Measurements from ENCODE around the gene RAP1A.
"Not testable (repeated sequence)": the region's sequence is repeated elsewhere in the genome, so short reads cannot be mapped to it uniquely, and the experiment has no call there.

The RAP1A gene

DNA sequence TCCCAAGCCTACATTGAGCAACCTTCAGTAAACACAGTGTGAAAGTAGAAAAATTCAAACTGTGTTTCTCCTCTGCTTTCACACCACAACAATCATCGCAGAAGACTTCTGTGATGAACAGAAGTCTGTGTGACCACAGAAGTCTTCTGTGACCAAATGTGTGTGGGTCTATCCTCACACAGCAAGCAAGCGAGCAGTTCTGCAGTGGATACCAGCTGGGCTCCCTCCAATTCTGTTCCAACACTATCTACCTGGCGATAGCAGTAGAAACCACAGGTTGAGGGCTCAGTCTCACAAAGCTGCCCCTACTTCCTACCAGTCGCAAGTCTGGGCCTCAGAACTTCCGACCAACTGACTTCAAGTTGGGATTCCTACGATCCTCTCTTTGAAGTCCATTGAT, 21.0 kb upstream of the RAP1A start:
- DNase-seq (ENCODE audit: low spot score) = no peak

DNA sequence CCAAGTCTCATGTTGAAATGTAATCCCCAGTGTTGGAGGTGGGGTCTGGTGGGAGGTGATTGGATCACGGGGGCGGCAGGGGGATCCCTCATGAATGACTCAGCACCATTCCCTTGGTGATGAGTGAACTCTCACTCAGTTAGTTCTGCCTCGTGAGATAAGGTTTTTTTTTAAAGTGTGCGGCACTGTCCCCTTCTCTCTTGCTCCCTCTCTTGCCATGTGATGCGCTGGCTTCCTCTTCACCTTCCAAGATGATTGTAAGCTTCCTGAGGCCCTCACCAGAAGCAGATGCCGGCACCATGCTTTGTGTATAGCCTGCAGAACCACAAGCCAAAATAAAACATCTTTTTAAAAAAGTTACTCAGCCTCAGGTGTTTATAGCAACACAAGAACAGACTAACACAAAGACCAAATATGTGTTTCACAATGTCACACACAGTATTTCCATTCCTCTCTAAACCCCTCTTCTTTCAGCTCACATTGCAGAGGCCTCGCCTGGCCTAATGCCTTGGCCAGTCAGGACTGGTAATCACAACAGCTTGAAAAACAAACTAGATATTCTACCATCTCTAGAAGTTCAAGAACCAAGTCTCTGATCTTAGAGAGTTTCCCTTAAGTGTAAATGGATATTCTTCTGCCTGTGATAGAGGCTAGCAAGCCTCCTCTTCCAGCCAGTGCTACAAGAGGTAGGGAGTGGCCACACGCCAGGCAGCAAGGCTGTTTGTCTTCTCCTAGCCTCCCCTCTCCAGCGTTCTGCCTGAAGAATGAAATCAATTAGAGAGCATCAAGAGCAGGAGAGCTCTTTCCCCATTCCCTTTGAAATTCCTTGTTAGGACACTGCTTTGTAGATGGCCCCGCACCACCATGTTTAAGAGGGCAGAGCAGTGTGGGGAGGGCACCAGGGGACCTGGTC, 19.6 kb upstream of the RAP1A start:
- peak; percentile 79 for DNase-seq (ENCODE audit: low spot score)

DNA sequence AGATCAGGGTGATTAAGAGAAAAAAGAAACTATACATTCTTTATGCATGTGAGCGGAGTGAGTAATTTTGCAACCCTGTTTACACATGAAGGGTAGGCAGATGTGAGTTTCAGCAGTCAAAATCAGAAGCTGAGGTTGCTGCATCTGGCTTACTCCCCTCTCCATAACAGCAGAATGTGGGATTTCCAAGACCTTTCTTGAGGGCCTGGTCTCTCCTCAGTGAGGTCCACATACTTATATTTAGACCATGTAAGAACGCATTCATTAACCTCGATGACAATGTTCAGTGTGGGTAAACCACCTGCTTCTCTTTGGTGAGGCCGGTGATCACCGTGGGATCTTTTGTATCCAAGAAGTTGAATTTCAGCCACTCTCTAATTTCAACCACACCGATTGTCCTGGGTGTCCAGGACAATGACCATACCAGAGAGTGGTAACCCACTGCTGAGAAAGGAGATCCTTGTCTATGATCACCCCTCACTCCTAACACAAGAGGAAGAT, 18.7 kb upstream of the RAP1A start:
- no peak for DNase-seq (ENCODE audit: low spot score)

DNA sequence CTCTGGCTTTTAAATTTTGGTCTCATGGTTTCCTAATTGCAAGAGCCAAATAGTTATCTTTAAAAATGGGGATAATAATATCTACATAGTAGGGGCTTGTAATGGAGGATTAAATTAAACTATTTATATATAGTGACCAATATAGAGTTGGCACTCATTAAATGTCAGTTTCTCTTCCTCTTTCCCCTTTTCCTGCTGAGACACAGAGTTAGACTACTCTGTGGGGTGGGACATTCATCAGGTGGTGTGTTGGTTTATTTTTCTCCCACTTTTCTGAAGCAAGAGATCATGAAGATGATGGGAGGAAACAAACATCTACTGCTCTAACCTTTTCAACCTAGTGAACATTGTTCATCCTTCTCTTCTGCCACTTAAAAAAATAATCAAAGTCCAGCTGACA, 17.3 kb upstream of the RAP1A start:
- no peak for DNase-seq (ENCODE audit: low spot score)

DNA sequence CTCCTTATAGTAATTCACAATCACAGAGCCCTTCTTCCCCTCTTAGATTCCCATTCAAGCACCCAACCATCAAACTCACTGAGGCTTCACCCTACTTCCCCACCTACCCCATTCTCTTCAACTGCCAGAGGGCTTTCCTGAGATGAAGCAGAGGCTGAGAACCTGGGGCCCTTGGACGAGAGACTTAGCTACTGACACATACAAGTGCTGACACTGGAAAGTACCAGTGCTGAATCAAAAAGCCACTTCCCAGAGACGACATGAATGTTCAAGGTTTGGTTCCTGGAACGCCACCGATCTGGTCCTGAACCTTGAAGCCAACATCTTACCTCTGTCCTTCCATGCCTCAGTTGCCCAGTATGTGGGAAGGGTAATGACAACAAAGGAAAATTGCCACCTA, 16.6 kb upstream of the RAP1A start:
- DNase-seq (ENCODE audit: low spot score) = no peak

DNA sequence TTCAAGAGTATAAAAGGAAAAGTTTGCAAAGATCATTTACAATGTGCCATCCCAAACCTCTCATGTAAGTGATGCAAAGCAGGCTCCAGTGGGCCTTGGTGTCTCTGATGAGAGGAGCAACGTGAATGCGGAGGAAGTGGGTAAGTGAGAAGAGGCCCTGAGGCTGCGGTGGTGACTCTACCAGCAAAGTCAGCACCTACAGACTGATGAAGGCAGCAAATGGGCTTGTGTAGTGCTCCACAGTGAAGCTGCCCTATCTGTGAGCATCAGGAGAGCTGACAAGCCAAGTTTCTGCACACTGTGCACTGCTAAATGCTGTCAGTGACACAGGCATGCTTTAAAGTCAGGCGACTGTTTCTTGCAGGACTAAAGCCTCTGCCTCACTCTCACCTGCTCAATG, 15.6 kb upstream of the RAP1A start:
- peak; percentile 37 for DNase-seq (ENCODE audit: low spot score)

DNA sequence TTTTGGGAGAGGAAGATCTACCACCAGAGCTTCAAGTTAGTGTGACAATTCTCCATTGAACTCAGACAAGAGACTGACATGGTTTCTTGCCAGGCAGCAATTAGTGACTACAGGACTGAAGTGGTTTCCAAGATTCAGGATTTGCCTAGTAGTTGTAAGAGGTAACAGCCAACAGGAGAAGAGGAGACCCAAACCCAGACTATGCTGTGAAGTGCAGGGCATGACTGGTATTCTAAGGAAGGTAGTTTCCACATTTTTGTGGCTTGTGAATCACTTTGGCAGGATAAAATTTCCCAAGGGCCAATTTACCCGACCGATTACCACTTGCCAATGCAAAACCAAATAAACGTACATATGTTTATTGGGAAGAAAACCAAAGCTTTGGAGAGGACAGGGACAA, 14.7 kb upstream of the RAP1A start:
- no peak for DNase-seq (ENCODE audit: low spot score)

DNA sequence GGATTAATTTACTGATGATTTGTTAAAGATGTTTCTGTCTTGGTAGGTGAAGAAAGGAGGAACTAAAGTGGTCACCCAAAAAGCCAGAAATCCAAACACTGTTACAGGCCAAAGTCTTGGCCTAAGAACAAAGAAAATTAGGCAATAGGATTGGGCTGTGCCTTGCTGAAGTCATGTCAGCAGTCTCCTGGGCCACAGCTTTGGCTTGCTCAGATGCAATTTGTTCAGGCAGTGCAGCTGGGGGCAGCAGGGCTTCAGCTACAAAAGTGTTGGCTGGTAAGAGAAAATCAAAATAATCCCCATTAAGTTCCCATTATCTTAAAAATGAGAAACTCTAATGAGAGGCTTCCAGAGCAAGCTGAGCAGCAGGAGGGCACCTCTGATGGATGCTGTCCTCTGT, 14.0 kb upstream of the RAP1A start:
- DNase-seq (ENCODE audit: low spot score) = no peak

DNA sequence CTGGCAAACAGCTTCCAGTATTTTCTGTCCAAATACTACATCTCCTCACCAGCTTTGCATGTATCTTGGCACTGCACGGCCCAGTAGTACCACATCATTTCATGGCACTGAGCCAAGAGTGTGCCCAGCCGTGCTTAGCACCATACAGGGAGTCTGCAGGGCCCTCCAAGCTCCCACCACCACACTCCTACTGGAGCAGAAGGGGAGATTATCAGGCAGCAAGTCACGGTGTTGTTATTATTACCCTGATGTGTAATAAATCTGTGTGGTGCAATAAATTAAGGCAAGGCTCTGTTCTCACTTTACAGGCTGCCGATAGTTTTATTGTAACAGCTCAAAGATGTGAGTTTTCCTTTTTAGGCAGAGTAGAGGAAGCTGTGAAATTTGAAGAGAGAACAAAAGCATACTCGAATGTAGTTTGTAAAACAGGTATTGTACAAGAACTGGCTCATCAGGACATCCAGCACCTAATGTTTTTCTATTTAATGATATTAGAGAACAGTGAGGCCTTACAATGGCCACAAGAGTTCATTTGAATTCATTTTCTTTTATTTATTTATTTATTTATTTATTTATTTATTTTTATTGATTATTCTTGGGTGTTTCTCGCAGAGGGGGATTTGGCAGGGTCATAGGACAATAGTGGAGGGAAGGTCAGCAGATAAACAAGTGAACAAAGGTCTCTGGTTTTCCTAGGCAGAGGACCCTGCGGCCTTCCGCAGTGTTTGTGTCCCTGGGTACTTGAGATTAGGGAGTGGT, 13.0 kb upstream of the RAP1A start:
- DNase-seq (ENCODE audit: low spot score) = peak; percentile 60

DNA sequence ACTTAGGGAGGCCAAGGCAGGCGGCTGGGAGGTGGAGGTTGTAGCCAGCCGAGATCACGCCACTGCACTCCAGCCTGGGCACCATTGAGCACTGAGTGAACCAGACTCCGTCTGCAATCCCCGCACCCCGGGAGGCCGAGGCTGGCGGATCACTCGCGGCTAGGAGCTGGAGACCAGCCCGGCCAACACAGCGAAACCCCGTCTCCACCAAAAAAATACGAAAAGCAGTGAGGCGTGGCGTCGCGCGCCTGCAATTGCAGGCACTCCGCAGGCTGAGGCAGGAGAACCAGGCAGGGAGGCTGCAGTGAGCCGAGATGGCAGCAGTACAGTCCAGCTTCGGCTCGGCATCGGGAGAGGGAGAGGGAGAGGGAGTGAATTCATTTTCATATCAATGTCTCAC, 11.1 kb upstream of the RAP1A start:
- DNase-seq (ENCODE audit: low spot score) = not testable (repeated sequence)

DNA sequence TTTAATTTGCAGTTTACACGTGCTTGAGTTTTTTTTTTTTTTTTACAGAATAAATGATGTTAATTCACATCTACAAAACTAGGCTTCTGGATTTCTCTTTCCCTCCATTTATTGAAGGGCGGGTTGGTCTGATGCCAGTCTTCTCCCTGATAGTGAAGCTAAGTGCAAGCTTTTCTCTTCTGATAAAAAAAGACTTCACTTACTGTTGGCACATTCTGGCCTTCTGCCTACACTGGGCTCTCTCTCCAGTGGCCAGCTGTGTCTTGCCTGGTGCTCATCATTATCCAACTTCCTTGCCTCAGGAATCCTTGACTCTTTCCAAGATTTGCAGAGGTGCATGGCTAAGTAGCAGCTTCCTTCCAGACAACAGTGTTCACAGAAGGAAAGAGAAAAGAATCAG, 7.6 kb upstream of the RAP1A start:
- DNase-seq (ENCODE audit: low spot score) = peak; percentile 91

DNA sequence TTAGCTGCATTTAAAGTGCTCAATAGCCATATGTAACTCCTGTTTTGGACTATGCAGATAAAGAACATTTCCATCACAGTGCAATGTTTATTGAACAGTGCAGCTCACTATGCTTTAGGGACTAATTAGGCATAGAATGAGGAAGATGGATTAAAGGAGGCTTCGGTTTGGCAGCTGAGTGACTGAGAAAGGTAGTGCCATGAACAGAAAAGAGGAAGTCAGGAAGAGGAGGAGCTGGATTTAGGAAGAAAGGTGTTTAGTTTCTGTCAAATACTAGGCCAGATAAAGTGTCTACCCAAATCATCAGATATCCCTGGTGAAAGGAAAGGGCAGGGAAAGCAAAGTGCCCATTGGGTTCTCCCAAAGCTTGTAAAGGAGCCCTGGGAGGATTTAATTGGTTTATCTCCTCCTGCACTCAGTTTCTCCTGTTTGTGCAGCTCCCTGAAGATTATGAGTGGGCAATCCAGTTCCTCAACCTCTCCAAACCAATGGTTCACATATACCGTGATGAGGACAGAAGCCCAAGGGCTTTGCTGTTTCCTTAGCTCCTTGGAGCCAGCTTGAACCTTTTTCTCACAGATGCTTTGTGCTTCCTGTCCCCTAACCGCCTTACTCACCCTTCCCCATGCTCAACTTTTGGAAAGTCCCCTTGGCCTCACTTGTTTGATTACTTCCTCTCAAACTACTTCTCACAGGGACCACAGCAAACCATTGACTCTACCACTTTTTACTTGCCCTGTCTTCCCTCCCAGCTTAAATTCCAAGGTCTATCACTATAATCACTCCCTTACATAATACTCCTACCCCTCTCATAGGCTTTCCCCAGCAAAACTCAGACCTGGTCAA, 3.5 kb upstream of the RAP1A start:
- DNase-seq (ENCODE audit: low spot score) = no peak

DNA sequence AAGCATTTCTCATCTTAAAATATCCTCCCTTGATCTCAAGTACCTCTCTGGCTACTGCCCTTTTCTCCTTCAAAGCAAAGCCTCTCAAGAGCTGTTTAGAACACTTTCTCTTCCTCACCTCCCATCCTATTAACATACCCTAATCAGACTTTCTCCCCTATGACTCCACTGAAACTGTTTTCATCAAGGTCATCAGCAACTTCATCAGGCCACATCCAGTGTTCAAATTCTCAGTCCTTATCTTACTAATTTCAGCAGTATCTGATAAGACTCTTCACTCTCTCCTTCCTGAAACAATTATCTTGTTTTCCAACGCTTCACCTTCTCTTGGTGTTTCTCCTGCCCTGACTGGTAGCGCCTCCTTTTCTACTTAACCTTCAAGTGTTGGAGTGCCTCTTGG, 1.5 kb upstream of the RAP1A start:
- no peak for DNase-seq (ENCODE audit: low spot score)

DNA sequence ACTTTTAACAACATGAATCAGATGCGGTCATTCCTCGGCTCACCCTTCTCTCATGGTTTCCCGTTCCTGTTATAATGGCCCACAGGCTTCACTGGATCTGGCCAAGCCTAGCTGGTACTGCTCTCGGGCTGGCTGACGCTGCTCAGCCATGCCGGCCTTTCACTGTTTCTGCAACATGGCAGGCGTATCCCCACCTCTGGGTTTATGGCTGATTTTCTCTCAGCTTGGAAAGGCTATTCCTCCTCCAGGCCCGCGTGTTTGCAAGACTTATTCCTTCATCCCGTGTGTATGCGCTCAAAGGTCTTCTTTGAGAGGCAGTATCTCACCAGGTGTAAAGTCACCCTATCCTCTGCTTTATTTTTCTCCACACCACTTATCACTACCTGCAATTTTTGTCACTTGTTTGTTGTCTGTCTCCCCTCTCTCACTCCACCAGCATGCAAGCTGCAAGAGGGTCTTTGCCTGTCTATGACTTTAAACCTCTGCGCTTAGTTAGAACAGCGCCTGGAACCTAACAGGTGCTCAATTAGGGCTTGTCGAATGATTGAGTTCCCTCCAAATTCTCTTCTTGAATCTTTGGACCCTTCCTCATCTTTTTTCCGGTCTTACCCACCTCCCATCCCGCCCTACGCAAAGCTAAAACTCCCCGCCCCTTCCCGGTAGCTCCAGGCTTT, 491 bp upstream of the RAP1A start:
- DNase-seq (ENCODE audit: low spot score) = no peak

DNA sequence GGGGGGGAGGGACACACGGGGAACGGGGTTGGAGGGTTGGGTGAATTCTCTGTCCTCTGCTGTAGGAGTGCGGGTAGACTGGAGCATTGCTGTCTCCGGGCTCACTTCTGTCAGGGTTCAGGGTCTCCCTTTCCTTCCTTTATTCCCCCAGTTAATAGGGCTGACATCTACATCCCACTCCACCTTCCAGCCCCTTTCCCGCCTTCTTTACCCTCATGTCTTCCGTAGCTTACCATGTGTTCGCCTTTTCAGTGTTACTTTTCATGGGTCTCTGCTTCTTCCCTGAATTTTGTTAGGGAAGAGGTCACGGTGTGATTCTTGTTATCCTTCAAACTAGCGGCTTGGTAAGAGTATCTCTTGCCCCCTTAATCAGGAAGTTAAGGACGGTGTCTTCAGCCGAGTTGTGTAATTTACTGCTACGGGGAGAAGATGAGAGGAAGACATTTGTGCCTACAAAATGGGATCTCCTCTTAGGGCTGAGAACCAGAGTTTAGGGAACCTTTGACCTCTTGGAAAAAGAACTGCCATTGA, 917 bp downstream of the RAP1A start:
- DNase-seq (ENCODE audit: low spot score) = peak; percentile 27

DNA sequence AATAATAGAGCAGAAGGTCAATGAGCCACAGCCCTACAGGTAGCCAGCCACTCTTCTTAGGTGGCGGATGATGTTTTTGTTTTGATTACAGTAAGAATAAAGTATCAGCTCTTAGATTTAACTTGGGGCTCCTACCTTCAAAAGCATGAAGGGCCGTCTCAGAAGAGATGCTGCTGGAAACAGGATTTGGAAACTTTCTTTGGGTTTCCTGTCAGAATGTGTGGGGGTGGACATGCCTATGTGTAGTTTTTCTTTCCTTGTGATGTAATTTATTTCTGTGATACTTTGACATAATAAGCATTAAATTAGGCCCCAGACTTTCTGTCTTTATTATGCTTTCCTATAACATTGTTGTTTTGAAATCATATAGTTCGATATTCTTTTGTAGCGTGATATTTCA, 1.5 kb downstream of the RAP1A start:
- no peak for DNase-seq (ENCODE audit: low spot score)

DNA sequence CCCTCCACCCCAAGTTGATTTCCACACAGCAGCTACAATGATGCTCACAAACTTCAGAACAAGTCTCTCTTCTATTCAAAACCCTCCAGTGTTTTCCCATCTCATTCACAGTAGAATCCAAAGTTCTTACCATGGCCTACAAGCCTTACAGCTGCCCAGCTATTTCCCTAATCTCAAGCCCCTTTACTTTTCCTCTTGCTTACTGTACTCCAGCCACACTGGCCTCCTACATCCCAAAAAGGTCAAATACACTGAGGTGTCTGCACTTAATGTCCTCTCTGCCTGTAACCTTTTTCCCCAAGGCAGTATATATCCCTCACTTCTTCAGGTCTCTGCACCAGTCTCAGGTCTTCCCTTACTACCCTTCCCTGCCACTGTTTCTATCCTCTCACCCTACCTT, 2.6 kb downstream of the RAP1A start:
- no peak for DNase-seq (ENCODE audit: low spot score)

DNA sequence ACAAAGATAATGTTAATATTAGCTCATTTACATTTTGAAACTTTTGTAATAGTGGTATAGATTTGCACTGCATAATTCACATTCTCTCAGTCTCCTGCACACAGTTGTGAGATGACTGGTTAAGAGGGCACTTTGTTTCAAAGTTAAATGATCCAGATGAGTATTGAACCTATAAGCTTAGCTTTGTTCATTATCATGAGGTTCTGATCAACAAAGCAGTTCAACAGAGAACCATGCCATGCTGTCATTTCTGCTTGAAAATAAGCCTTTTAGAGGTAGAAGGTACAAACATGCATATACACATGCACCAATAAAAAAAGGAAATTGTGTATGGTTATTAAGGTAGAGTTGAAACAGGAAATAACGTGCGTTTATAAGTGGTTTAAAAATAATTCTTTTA, 4.8 kb downstream of the RAP1A start:
- no peak for DNase-seq (ENCODE audit: low spot score)

DNA sequence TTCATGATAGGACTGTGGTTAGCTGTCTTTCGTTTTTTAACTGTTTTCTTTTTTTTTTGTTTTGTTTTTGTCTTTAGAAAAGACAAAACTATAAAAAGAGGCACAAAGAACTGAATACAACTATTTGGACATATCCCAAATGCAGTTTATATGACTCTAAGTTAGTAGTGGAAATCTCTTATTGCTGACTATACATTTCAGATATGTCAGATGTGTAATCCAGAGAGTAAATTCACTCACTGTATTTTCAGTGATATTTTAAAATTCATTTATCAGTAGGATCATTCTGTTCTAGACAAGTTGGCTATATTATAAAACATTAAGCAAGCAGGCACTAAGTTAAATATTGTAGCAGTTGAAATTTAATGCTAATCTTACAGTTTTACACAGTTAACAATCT, 5.7 kb downstream of the RAP1A start:
- DNase-seq (ENCODE audit: low spot score) = no peak

DNA sequence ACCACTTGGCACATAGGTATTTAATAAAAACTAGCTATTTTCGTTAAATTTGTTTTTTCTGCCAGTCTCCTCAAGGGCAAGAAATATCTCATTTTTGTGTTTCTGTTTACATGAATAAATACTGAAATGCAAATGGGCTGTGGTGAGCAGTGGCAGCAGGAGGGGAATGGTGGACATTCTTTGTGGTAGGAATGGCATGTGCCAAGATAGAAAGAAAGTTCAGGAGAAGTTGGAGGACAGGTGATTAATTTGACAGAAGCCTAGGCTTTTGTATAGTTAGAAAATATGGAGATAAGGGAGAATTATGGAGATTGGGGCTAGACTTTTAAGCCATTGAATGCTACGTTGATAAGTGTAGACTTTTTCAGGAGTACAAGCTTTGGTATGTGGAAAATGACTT, 8.6 kb downstream of the RAP1A start:
- DNase-seq (ENCODE audit: low spot score) = no peak

DNA sequence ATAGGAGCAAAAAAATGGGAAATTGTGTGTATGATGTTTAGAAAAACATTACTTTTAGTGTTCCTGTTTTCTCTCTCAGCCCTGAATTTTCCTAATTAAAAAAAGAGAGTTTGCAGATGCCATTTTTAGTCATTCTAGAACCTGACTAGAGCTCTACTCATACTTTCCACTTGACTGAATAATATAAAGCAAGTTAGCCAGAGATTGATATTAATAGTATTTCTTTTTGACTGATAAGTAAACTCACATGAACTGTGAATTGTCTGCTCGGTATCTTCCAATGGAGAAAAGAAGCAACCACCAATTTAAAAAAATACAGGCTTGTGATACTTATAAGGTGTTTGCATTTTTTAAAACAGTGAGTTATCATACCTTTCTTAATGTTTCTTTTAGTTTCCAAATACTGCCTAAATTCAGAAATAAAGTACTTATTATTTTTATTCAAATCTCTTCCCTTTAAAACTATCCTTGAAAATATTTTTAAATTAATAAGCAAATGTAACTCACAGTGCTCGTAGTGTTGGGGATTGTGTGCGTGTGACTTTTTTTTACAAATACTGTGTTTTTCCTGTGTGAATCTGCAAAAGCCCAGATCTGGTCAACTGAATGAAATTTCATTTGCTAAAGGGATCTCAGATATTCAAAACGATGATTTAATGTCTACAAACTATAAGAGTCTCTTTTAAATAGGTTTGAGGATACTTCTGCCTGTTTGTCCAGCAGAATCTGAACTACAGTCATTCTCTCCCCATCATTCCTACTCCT, 9.8 kb downstream of the RAP1A start:
- no peak for DNase-seq (ENCODE audit: low spot score)

Data from hematopoietic multipotent progenitor cell treated with erythropoietin and hydrocortisone succinate and interleukin-3 and kit ligand, for 15 days (in vitro differentiated cells).